HG02610 (cell line): ENCODE measurements around the gene PPP1R12B.
"Not testable (repeated sequence)": the region's sequence is repeated elsewhere in the genome, so short reads cannot be mapped to it uniquely, and the experiment has no call there.

Experiments
- ATAC-seq: cut with Tn5 transposase; IDR thresholded peaks from one replicate; pipeline ENCODE4 v1.9.1; 2021; ENCODE audit warnings: mild to moderate bottlenecking, moderate library complexity; ENCODE audit not compliant: unreplicated experiment

PPP1R12B gene

GRCh38 chr1:202473266-202474045, 125.0 kb downstream of the PPP1R12B start:
- ATAC-seq: not testable (repeated sequence)

GRCh38 chr1:202479661-202480060, 131.2 kb downstream of the PPP1R12B start:
- not testable (repeated sequence) for ATAC-seq

GRCh38 chr1:202480640-202481039, 132.1 kb downstream of the PPP1R12B start:
- ATAC-seq: not testable (repeated sequence)

DNA sequence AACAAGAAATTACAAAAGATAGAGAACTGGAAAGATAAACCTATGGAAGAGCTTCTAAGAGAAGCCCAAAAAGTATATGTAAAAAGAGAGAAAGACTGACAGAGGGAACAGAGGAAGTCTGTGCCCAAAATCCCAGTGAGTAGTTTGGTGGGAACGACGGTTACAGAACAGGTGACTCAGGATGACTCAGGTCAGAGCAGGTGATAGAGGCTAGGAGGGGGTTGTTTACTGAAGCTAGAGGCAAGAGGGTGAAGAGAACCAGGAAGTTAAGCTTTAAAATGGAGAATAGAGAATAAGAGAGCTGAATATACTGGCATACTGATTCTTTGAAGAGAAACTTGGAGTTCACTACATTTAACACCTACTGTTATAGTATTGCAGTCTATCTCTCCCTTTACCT, 134.9 kb downstream of the PPP1R12B start:
- ATAC-seq: not testable (repeated sequence)

- peak; percentile 38 for ATAC-seq
These were observed 135.5 kb downstream of the PPP1R12B start for GRCh38 chr1:202484032-202484431.

GRCh38 chr1:202484820-202485219, 136.3 kb downstream of the PPP1R12B start:
- ATAC-seq: not testable (repeated sequence)

GRCh38 chr1:202488178-202488649, 139.7 kb downstream of the PPP1R12B start:
- ATAC-seq: peak; percentile 77

GRCh38 chr1:202489101-202489500, 140.6 kb downstream of the PPP1R12B start:
- not testable (repeated sequence) for ATAC-seq

DNA sequence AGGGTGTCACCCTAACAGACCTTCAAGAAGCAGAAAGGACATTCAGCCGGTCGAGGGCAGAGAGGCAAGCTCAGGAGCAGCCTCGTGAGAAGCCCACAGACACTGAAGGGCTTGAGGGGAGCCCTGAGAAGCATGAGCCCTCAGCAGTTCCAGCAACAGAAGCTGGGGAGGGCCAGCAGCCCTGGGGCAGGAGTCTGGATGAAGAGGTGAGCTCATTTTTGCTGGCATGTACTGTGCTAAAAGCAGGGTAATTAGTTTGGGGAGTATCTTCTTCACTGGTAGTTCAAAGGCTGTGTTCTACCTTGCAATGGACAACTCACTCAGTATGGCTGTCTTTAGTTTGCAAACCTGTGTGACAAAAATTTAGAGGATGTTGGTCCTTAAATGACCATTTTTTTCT, 144.6 kb downstream of the PPP1R12B start:
- ATAC-seq: not testable (repeated sequence)

DNA sequence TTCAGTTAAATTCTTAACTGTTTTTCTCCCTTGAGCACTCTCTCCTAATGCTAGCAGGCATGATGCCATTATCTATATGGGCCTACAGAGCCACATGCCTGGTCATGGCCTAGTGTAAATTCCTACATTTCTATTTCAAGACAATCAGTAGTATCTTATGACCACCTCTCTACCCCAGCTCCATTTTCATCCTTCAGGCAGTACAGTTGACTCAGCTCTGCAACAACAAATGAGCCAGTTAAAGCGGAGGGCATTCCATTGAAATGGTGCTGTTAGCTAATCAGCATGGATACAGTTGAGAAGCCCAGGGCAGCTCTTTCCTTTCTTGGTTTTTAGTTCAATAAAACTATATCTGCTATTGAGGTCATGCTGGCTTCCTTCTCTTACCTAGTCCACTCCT, 150.0 kb downstream of the PPP1R12B start:
- ATAC-seq: no peak

GRCh38 chr1:202499997-202500396, 151.5 kb downstream of the PPP1R12B start:
- ATAC-seq: not testable (repeated sequence)

DNA sequence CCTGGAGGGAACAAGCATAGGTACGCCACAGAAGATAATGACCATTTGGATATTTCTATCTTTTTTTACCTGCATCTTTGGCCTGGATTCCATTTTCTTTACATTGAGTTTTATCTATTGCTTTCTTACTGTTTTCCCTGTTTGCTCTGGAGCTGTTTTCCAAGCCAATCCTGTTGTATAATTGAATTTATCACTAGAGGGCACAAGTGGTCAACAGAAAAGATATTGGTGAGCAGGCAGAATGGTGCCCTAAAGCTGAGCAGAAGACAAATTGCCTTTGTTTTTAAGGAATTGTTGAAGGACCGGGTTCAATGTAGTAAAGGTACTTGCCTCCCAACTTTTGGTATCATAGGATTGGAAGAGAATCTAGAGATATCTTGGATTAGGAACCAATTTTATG, 152.8 kb downstream of the PPP1R12B start:
- no peak for ATAC-seq

DNA sequence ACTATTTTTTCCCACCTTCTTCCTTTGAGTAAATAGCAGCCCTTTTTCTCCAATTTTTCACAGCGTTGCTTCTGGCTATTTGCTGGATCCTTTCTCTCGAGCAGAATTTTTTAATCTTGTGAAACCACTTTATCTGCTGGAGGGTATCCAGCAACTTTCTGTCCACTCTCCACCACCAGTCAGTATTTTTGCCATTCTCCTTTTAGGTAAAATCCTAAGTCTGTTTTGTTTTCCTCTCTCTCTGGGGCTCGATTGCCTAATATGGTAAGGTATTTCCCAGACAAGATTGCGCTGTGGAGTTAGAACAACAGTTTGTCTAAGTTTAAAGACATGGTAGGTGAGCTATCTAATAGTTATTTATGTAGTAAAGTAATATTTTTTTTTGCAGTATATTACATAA, 156.9 kb downstream of the PPP1R12B start:
- ATAC-seq: no peak

DNA sequence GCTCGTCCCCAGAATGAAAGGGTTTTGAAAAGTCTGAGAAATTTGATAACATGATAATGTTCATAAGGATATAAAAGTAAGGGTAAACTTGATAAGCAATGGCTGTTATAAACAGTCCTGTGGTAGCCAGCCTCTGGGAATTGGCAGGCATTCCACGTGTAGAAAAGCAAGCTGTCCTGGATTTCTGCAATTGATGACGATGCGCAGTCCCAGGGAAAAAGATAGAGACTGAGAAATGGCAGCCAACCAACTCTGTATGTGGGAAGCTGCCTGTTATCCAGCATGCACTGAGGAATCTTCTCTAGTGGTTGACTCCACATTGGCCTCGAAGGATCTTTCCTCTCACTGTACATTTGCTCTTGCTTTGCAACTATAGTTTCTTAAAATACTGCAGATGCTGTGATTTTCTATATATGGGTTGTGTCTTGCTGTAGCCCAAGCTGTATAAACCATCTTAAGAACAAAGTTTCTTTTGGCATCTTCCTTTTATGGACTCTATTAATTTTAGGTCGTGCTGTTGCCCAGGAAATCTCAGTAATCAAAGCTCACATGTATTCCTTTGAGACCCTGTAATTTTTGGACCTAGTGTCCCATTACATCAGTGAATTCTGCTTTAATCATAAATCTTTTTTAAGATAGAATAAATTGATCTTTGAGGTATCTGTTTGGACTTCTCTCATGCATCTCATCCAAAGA, 157.5 kb downstream of the PPP1R12B start:
- ATAC-seq: not testable (repeated sequence)

- ATAC-seq: not testable (repeated sequence)
These were observed 160.4 kb downstream of the PPP1R12B start for GRCh38 chr1:202508863-202509262.

DNA sequence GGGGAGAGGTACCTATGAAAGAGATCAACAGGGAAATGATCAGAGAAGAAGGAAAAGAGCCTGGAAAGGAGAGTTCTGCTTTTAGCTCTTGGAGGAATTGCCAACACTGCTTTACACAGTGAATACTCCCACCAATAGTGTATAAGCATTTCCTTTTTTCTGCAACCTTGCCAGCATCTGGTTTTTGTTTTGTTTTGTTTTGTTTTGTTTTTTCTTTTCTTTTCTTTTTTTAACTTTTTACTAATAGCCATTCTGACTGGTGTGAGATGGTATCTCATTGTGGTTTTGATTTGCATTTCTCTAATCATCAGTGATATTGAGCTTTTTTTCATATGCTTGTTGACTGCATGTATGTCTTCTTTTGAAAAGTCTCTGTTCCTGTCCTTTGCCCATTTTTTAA, 165.4 kb downstream of the PPP1R12B start:
- peak; percentile 60 for ATAC-seq

- no peak for ATAC-seq
These were observed 168.0 kb downstream of the PPP1R12B start for GRCh38 chr1:202516434-202516877.

DNA sequence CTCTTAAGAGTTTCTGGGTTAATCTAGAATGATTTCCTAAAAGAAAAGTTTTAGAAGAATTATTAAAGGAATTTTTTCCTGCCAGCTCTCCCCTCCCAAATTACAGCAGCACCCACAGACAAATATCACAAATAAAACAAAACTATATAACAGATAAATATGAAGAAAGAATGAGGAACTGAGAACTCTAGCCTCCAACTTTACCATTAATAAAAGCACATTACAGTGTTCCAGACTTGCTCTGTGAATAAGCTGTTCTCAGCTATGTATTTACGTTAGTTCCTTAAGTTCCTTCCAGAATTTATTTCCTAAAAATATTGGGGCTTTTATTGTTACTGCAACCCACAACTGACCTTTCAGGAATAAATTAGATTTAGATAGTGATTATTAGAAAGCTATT, 168.6 kb downstream of the PPP1R12B start:
- ATAC-seq: not testable (repeated sequence)

DNA sequence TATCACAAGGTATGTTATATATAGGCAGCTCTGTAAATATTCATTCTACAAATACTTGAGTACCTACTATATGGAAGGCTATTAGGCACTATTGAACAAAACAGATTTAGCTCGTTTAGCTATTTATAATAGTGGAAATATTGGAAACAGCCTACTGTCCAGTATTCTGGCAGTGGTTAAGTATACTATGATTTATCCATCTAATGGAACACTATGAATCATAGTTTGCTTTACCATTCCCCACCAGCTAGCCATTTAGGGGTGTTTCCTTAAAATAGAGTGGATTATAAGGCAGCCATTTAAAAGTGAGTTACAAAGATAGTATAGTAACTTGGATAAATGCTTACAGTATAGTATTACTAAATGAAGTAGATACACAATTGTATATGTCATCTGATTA, 169.7 kb downstream of the PPP1R12B start:
- not testable (repeated sequence) for ATAC-seq

- ATAC-seq: not testable (repeated sequence)
These were observed 170.4 kb downstream of the PPP1R12B start for GRCh38 chr1:202518905-202519304.

GRCh38 chr1:202520129-202520856, 171.8 kb downstream of the PPP1R12B start:
- ATAC-seq: not testable (repeated sequence)
